NB4 (cell line): Measurements from ENCODE around the gene BOC.
A peak's percentile ranks its signal among the peaks of the same experiment; 100 is the strongest.

Experiments used
- DNase-seq: peaks from one replicate; pipeline ENCODE4 v3.0.0; 2010; ENCODE audit warnings: low read depth
- H3K4me3 ChIP-seq: one replicate; pipeline ENCODE4 v1.5.1; 2011; ENCODE audit warnings: mild to moderate bottlenecking, low read depth, low read length, moderate library complexity
- MYC ChIP-seq: IDR thresholded peaks from 2 replicates; pipeline ENCODE4 v1.6.1; 2011; ENCODE audit warnings: low read depth, low read length
- POLR2A ChIP-seq: IDR thresholded peaks from 2 replicates; pipeline ENCODE4 v1.6.1; 2011; ENCODE audit warnings: mild to moderate bottlenecking; ENCODE audit not compliant: insufficient read length; ENCODE audit errors: extremely low read depth
- TF ChIP-seq, protein P1 (sequence below): IDR thresholded peaks from one replicate; pipeline ENCODE4 v1.5.1; 2012; ENCODE audit warnings: low read depth, low read length
- TF ChIP-seq, protein P2 (sequence below): IDR thresholded peaks from 2 replicates; pipeline ENCODE4 v1.6.1; 2011; ENCODE audit warnings: low read depth, low read length

The BOC gene

DNA sequence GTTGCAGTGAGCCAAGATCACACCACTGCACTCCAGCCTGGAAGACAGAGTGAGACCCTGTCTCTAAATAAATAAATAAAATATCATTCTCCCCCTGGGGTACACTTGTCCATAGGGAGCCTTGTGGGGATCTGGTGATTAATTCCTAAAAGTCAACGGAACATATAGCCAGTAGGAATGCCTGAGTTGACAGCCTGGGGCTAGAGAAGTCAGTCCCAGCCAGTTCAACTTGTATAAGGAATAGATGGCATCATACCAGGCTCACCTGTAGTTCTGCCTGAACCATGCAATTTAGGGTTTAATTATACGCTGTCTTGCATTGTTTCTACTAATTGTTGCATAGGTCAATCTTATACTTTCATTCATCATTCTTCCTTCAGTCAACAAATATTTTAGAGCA is 5.9 kb upstream of the BOC start:
- no peak for TF ChIP-seq POLR2A
- no peak for TF ChIP-seq MYC
- TF ChIP-seq, protein P1, sequence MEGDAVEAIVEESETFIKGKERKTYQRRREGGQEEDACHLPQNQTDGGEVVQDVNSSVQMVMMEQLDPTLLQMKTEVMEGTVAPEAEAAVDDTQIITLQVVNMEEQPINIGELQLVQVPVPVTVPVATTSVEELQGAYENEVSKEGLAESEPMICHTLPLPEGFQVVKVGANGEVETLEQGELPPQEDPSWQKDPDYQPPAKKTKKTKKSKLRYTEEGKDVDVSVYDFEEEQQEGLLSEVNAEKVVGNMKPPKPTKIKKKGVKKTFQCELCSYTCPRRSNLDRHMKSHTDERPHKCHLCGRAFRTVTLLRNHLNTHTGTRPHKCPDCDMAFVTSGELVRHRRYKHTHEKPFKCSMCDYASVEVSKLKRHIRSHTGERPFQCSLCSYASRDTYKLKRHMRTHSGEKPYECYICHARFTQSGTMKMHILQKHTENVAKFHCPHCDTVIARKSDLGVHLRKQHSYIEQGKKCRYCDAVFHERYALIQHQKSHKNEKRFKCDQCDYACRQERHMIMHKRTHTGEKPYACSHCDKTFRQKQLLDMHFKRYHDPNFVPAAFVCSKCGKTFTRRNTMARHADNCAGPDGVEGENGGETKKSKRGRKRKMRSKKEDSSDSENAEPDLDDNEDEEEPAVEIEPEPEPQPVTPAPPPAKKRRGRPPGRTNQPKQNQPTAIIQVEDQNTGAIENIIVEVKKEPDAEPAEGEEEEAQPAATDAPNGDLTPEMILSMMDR, result no peak
- no peak overlapping the region for H3K4me3 ChIP-seq
- DNase-seq, result no peak

DNA sequence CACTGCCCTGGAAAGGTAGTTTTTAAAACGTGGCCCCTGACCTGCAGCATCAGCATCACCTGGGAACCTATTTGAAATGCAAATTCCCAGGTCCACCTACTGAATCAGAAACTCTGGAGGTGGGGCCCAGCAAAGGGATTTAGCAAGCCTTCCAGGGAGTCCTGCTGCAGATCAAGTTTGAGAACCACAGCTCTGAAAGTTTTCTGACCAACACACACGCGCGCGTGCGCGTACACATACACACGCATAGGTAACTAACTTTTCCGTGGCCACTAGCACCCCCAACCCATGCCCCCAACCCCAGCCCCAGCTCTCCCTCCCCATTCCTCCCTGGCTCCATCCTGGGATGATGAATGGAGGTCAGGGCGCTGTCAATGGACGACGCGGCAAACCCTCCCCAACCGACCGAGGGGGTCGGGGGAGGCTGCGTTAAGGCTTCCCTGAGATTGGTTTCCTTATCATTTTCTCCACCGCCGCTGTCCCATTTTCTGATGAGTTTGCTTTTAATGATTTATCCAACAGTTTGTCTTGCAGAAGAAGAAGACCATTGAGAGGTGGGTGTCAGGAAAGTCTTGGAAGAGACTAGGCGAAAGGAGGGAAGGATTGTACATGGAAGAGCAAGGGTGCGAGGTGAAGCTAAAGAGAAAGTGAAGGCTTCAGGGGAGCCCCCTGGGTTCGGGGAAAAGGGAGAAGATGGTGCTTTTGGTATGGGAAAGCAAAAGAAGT is 590 bp upstream of the BOC start:
- TF ChIP-seq POLR2A (no peak), MYC (no peak)
- TF ChIP-seq, protein P2, sequence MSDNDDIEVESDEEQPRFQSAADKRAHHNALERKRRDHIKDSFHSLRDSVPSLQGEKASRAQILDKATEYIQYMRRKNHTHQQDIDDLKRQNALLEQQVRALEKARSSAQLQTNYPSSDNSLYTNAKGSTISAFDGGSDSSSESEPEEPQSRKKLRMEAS, result no peak
- TF ChIP-seq, protein P1, result no peak
- H3K4me3 ChIP-seq, result no peak overlapping the region
- DNase-seq, result no peak

DNA sequence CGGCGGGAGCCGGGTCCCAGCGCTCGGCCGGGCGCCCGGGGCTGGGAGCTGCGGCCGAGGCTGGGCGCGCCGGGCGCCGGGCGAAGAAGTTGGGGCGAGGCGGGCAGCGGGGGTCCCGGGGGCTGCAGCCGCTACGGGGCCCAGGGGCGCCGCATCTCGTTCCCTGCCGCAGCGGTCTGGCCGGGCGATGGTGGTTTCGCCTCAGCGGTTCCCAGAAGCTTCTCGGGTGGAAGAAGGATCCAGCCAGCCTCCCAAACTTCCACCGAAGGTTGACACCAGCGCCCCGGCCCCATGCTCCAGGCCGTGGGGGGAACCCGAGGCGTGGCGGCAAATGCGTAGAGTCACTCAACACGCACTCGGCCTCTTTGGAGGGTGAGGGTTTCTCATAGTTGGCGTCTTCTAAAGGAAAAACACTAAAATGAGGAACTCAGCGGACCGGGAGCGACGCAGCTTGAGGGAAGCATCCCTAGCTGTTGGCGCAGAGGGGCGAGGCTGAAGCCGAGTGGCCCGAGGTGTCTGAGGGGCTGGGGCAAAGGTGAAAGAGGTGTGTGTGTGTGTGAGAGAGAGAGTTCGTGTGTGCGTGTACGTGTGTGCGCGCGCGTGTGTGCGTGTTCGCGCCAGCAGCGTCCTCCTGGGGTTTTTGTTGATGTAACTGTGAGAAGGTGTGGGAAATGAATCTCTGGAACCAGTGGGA is 940 bp downstream of the BOC start:
- no peak for TF ChIP-seq POLR2A
- TF ChIP-seq, protein P1, result no peak
- no peak for TF ChIP-seq MYC
- TF ChIP-seq, protein P2, result no peak
- DNase-seq, result peak; percentile 61
- peak overlapping the region; percentile 23 for H3K4me3 ChIP-seq

DNA sequence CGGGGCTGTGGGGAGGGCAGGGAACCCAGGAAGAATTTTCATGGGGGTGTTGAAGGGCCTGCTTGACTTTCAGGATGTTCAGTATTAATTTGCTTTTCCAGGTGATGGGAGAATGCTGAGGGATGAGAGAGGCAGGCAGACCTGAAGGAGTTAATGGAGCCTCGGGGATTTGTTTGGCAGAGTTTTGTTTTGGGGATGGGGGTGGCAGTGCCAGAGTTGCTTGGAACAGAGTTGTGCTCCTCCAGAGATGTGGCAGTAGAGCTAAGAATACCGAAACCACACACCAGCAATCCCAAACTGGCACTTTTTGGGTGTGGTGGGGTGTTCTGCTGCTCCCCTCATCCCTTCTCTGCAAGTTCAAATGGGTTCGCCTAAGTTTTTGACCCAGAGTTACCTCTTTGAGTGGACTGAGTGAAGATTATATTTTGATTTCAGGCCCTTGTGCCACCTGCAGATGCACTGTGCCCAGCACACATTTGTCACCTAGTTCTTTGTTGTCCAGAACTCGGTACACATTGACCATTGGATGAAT is 1.6 kb downstream of the BOC start:
- TF ChIP-seq POLR2A (no peak), MYC (no peak)
- TF ChIP-seq, protein P1, result no peak
- TF ChIP-seq, protein P2, result no peak
- no peak for DNase-seq
- H3K4me3 ChIP-seq, result no peak overlapping the region

DNA sequence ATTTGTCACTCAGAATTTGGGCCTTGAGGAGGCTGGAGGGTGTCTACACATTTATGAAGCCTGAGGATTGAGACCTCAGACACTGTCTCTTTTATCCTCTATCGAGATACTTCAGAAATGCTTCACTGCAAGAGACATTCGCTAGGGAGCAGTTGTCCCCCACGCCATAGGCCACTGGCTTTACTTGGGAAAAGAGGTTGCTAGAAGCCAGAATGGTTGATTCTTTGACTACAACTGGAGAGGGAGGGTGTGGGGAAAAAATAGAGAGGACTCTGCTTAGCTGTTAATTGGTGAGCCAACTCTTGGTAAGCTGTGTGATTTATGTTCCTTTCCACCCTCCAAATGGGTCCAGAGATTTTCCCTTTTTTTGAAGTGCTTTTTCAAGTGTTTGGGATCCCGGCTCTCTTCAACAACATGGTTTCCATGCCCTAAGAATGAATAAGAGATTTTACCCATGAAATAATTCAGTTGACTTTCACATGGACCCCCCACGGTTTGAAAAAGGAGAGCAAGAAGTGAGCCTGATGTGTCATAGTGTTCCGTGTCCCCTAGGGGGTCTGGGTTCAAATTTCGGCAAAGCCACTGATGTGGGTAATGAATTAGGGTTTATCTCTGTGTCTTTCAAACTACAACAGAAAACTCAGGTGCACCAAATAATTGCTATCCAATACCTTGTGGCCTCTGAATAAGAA is 2.7 kb downstream of the BOC start:
- no peak overlapping the region for H3K4me3 ChIP-seq
- DNase-seq, result no peak
- no peak for TF ChIP-seq MYC
- TF ChIP-seq, protein P2, result no peak
